ENCODE measurements around the gene GRIA3. TPM values are rescaled to one million over a fixed set of nuclear protein-coding genes. Genes with fewer than 3 reads are reported as not detected.

GRIA3 gene
- total and polyA plus RNA-seq, 2 donors (not counting 1 experiment from before 2014, with no cell fraction given), result 0.52 to 2.3 TPM

DNA sequence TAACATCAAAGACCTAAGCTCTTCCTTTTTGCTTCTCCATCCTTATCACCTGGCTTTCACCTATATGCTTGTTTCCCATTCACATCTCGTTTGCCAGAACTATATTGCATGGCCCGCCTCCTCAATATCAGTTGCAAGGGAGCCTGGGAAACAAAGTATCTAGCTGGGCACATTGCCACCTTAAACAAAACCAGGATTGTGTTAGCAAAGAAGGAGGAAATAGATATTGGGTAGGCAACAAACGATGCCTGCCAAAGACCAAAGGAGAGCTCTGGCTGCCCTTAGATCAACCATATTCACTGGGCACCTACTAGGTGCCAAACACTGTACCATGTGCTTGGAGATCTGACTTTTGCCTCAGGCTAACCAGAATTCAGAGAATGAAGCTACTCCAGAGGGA, 107.5 kb downstream of the GRIA3 start:
- H3K4me3 ChIP-seq (replicated peaks in 1 of 4; ENCODE audit: control extremely low read depth in 1 of 4, insufficient read depth in 1 of 4, low read depth in 3 of 4, low read length in 4 of 4), result no peak overlapping the region
- DNase-seq (ENCODE audit: low read depth in 2 of 2), result no peak

GRCh38 chrX:123298026-123298425, 113.9 kb downstream of the GRIA3 start:
- no peaks in the 10 kb centered on the region for H3K9me3 ChIP-seq (ENCODE audit: control insufficient read depth, insufficient read depth, low read depth, low read length)
- no peak overlapping the region for H3K9ac ChIP-seq (ENCODE audit: insufficient read depth, low read length)
- no peak overlapping the region for H3K4me2 ChIP-seq (ENCODE audit: extremely low read depth, insufficient read depth, low read length)
- H3K36me3 ChIP-seq (ENCODE audit: control insufficient read depth, insufficient read depth, low read length), result no peaks in the 10 kb centered on the region
- H3K4me1 ChIP-seq (ENCODE audit: control insufficient read depth, extremely low read depth, insufficient read depth, low read length), result no peaks in the 10 kb centered on the region
- H3K4me3 ChIP-seq (replicated peaks in 1 of 4; ENCODE audit: control extremely low read depth in 1 of 4, insufficient read depth in 1 of 4, low read depth in 3 of 4, low read length in 4 of 4), result no peak overlapping the region
- TF ChIP-seq CTCF (conservative IDR thresholded peaks at IDR 0.05 in 1 of 2, IDR thresholded peaks at IDR 0.05 in 1 of 2; ENCODE audit: low read depth in 1 of 2, low read length in 2 of 2), result no peak
- TF ChIP-seq EZH2 (IDR thresholded peaks at IDR 0.05; ENCODE audit: low read length, missing control alignments), result no peak
- no peak for DNase-seq (ENCODE audit: low read depth in 2 of 2)
- H3K79me2 ChIP-seq (ENCODE audit: control insufficient read depth, insufficient read depth, low read length), result no peaks in the 10 kb centered on the region
- no peak overlapping the region for H2AFZ ChIP-seq (ENCODE audit: low read length)
- H3K27me3 ChIP-seq (ENCODE audit: control insufficient read depth, insufficient read depth, low read length), result no peaks in the 10 kb centered on the region
- H4K20me1 ChIP-seq (ENCODE audit: control insufficient read depth, extremely low read depth, insufficient read depth, low read length), result no peaks in the 10 kb centered on the region
- H3K27ac ChIP-seq (ENCODE audit: insufficient read depth, low read length), result no peak overlapping the region

More for the DNA sequence above, 107.5 kb downstream of the GRIA3 start:
- H3K27ac ChIP-seq (ENCODE audit: insufficient read depth, low read length), result no peak overlapping the region
- no peak overlapping the region for H2AFZ ChIP-seq (ENCODE audit: low read length)
- no peak for TF ChIP-seq EZH2 (IDR thresholded peaks at IDR 0.05; ENCODE audit: low read length, missing control alignments)
- TF ChIP-seq CTCF (conservative IDR thresholded peaks at IDR 0.05 in 1 of 2, IDR thresholded peaks at IDR 0.05 in 1 of 2; ENCODE audit: low read depth in 1 of 2, low read length in 2 of 2), result no peak
- H3K79me2 ChIP-seq (ENCODE audit: control insufficient read depth, insufficient read depth, low read length), result no peaks in the 10 kb centered on the region
- H3K27me3 ChIP-seq (ENCODE audit: control insufficient read depth, insufficient read depth, low read length), result no peaks in the 10 kb centered on the region
- no peaks in the 10 kb centered on the region for H3K36me3 ChIP-seq (ENCODE audit: control insufficient read depth, insufficient read depth, low read length)
- no peak overlapping the region for H3K9ac ChIP-seq (ENCODE audit: insufficient read depth, low read length)
- H3K4me2 ChIP-seq (ENCODE audit: extremely low read depth, insufficient read depth, low read length), result no peak overlapping the region
- no peaks in the 10 kb centered on the region for H3K4me1 ChIP-seq (ENCODE audit: control insufficient read depth, extremely low read depth, insufficient read depth, low read length)
- H4K20me1 ChIP-seq (ENCODE audit: control insufficient read depth, extremely low read depth, insufficient read depth, low read length), result no peaks in the 10 kb centered on the region
- no peaks in the 10 kb centered on the region for H3K9me3 ChIP-seq (ENCODE audit: control insufficient read depth, insufficient read depth, low read depth, low read length)

DNA sequence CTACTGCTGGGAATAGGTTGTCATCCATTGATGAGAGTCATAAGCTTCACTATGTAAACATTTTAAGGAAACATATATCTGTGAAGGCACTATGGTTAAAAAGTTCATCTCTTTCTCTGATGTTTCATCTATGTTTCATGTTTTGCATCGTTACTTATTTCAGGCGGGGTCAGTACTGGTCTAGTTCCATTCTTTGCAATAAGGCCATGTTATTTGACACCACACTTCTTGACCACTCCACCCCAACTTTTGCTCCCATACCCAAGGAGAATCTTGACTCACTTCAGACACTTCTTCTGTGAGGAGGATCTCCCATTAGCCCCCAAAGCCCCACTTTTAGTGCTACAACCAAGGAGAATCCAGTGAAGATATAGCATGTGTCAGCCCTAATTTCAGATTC, 119.4 kb downstream of the GRIA3 start:
- no peaks in the 10 kb centered on the region for H3K9me3 ChIP-seq (ENCODE audit: control insufficient read depth, insufficient read depth, low read depth, low read length)
- TF ChIP-seq EZH2 (IDR thresholded peaks at IDR 0.05; ENCODE audit: low read length, missing control alignments) (no peak), CTCF (conservative IDR thresholded peaks at IDR 0.05 in 1 of 2, IDR thresholded peaks at IDR 0.05 in 1 of 2; ENCODE audit: low read depth in 1 of 2, low read length in 2 of 2) (no peak)
- H3K27me3 ChIP-seq (ENCODE audit: control insufficient read depth, insufficient read depth, low read length), result no peaks in the 10 kb centered on the region
- no peak for DNase-seq (ENCODE audit: low read depth in 2 of 2)
- no peak overlapping the region for H2AFZ ChIP-seq (ENCODE audit: low read length)
- no peak overlapping the region for H3K9ac ChIP-seq (ENCODE audit: insufficient read depth, low read length)
- no peaks in the 10 kb centered on the region for H4K20me1 ChIP-seq (ENCODE audit: control insufficient read depth, extremely low read depth, insufficient read depth, low read length)
- H3K4me1 ChIP-seq (ENCODE audit: control insufficient read depth, extremely low read depth, insufficient read depth, low read length), result no peaks in the 10 kb centered on the region
- no peak overlapping the region for H3K27ac ChIP-seq (ENCODE audit: insufficient read depth, low read length)
- H3K4me2 ChIP-seq (ENCODE audit: extremely low read depth, insufficient read depth, low read length), result no peak overlapping the region
- H3K36me3 ChIP-seq (ENCODE audit: control insufficient read depth, insufficient read depth, low read length), result no peaks in the 10 kb centered on the region
- no peaks in the 10 kb centered on the region for H3K79me2 ChIP-seq (ENCODE audit: control insufficient read depth, insufficient read depth, low read length)
- H3K4me3 ChIP-seq (replicated peaks in 1 of 4; ENCODE audit: control extremely low read depth in 1 of 4, insufficient read depth in 1 of 4, low read depth in 3 of 4, low read length in 4 of 4), result no peak overlapping the region

Measured in fibroblast of lung (primary cell).